OCI-LY7 (cell line): ENCODE measurements around the gene NPC1. TPM values are rescaled to one million over a fixed set of nuclear protein-coding genes. Genes with fewer than 3 reads are reported as not detected.

Experiments
- BruUV-seq: library from RNA; stranded (reverse); fragments of 400-500 nt; replicated peaks from 2 replicates; lab custom pipeline; 2021; lab: Mats Ljungman, UMichigan
- CTCF ChIA-PET: fragments of 300-600 bp; sonication (Branson Sonifier 250); formaldehyde crosslinking; loops from one replicate; lab custom pipeline; 2022; ENCODE audit warnings: antibody characterized with exemption; ENCODE audit not compliant: unreplicated experiment; lab: Charles Lee
- POLR2A ChIA-PET: fragments of 300-600 bp; sonication (Branson Sonifier 250); formaldehyde crosslinking; loops from one replicate; lab custom pipeline; 2022; ENCODE audit warnings: antibody characterized with exemption; lab: Charles Lee
- DNase-seq: peaks from one replicate; pipeline ENCODE4 v3.0.0-alpha.2; 2015; ENCODE audit warnings: low spot score
- H2AFZ ChIP-seq: fragments of 200-600 bp; sonication (generic), shearing (Covaris generic); 2 replicates; pipeline ENCODE4 v1.6.1; 2014; ENCODE audit warnings: mild to moderate bottlenecking, antibody characterized with exemption, low read length, moderate library complexity
- H3K27ac ChIP-seq: fragments of 200-600 bp; sonication (generic); 2 replicates; pipeline ENCODE4 v1.5.1; 2014; ENCODE audit warnings: mixed run types, low read depth, mild to moderate bottlenecking, moderate library complexity, low read length, inconsistent platforms; ENCODE audit not compliant: poor library complexity, severe bottlenecking
- H3K36me3 ChIP-seq: fragments of 200-600 bp; sonication (generic); 2 replicates; pipeline ENCODE4 v1.6.1; 2014; ENCODE audit warnings: mild to moderate bottlenecking, antibody characterized with exemption, low read length, moderate library complexity, mixed read lengths; ENCODE audit not compliant: insufficient read depth
- H3K4me1 ChIP-seq: fragments of 200-600 bp; sonication (generic); 2 replicates; pipeline ENCODE4 v1.5.1; 2014; ENCODE audit warnings: mild to moderate bottlenecking, low read length; ENCODE audit not compliant: insufficient read depth, poor library complexity, severe bottlenecking
- H3K4me2 ChIP-seq: fragments of 200-600 bp; sonication (generic); 2 replicates; pipeline ENCODE4 v1.6.1; 2014; ENCODE audit warnings: mild to moderate bottlenecking, low read length
- H3K4me3 ChIP-seq: fragments of 200-600 bp; sonication (generic); 2 replicates; pipeline ENCODE4 v1.5.1; 2014; ENCODE audit warnings: mild to moderate bottlenecking, low read depth, low read length; ENCODE audit not compliant: poor library complexity, severe bottlenecking
- H3K79me2 ChIP-seq: fragments of 200-600 bp; sonication (generic); 2 replicates; pipeline ENCODE4 v1.6.1; 2016; ENCODE audit warnings: low read depth, mild to moderate bottlenecking, low read length, moderate library complexity, mixed read lengths; ENCODE audit not compliant: insufficient read depth
- H3K9me2 ChIP-seq: fragments of 200-600 bp; sonication (generic); 2 replicates; pipeline ENCODE4 v1.6.1; 2016; ENCODE audit warnings: mild to moderate bottlenecking, low read length, mixed read lengths; ENCODE audit not compliant: insufficient read depth
- H3K9me3 ChIP-seq: fragments of 200-600 bp; sonication (generic); 2 replicates; pipeline ENCODE4 v1.6.1; 2014; ENCODE audit warnings: mild to moderate bottlenecking, mixed run types, low read length, mixed read lengths
- H4K20me1 ChIP-seq: fragments of 200-600 bp; sonication (generic); 2 replicates; pipeline ENCODE4 v1.6.1; 2014; ENCODE audit warnings: mild to moderate bottlenecking, antibody characterized with exemption, low read length, moderate library complexity, mixed read lengths; ENCODE audit not compliant: insufficient read depth
- EZH2phosphoT487 ChIP-seq: fragments of 200-600 bp; sonication (generic); IDR thresholded peaks from 2 replicates; pipeline ENCODE4 v1.6.1; 2018; ENCODE audit warnings: low read depth, borderline replicate concordance, mild to moderate bottlenecking, mixed run types, antibody characterized with exemption, low read length, moderate library complexity, mixed read lengths
- intact Hi-C: fragments of 100-400 bp; cut with micrococcal nuclease; formaldehyde crosslinking; loops from one replicate; pipeline ENCODE4 v1.10.0; 2022; ENCODE audit not compliant: unreplicated experiment
- total RNA-seq, 2 experiments: library from RNA; depleted of rRNA in 1 of 2; stranded (reverse); fragments of >200 nt in 1 of 2; shearing (Covaris generic) in 1 of 2; gene quantifications; 2 replicates each; pipeline ENCODE4 v1.2.3, GENCODE V29; 2014 to 2022
- TF ChIP-seq, protein P1 (sequence below): fragments of 200-600 bp; sonication (generic); conservative IDR thresholded peaks from 2 replicates; pipeline ENCODE4 v1.5.1; 2014; ENCODE audit warnings: mild to moderate bottlenecking, antibody characterized with exemption, low read length, moderate library complexity, mixed read lengths

NPC1 gene
- total RNA-seq, 2 experiments from 2014 or later, result 26.0 to 38.9 TPM

DNA sequence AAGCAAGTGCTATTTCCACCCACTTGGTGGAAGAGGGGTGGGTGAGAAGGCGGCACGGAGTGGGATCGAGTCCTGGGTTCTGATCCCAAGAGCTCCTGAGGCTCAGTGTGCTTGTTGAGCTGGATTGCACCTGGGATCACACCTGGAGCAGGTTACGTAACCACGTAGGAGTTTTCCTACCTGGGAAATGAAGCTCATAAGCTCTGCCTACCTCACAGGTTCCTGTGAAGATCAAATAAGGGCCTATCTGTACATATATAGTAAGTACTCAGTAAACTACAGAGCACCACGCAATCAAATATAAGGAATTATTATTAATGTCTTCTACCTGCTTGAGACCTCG is 11.0 kb downstream of the NPC1 start:
- POLR2A ChIA-PET, result interaction anchor here (0.7 to 1.5 kb wide), 2 partner anchors 10 to 740 kb away, joined by 4 to 8 read pairs; no protein-coding TSS in a partner anchor
- peaks cover 12% of the 10 kb centered on the region for H3K4me1 ChIP-seq

DNA sequence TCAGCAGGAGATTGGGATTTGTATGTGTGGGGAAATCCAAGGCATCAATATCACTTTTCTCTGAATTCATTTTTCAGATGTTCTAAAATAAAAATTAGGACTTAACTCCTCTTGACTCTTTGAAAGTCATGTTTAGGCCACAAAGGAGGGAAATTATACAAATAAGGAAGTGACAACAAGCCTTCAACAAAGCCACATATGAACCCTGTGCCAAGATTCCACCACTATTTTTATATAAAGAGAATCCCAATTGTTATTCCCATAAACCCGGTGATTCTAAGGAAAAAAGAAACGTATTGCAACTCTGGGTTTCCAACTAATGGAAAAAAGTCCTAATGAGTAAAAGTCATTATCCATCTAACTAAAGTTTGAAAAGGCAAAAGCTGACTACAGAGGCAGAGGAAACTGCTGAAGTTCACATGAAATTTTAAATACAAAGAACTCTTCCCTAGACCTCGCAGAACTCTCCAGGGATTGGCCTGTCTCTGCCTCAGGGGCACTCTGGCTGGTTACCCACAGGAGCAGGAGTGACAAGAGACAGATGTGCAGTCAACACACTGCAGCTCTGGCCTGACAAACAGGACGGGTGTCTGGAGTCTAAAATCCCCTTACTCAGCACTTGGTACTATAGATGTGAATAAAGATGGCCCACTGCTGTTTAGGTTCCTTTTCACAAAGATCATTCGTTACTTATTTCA is 11.5 kb downstream of the NPC1 start:
- Histone ChIP-seq H3K27ac (no peak overlapping the region), H3K4me2 (no peak overlapping the region), H3K9me3 (no peaks in the 10 kb centered on the region)

More for the DNA sequence above, 11.0 kb downstream of the NPC1 start:
- TF ChIP-seq, protein P1, sequence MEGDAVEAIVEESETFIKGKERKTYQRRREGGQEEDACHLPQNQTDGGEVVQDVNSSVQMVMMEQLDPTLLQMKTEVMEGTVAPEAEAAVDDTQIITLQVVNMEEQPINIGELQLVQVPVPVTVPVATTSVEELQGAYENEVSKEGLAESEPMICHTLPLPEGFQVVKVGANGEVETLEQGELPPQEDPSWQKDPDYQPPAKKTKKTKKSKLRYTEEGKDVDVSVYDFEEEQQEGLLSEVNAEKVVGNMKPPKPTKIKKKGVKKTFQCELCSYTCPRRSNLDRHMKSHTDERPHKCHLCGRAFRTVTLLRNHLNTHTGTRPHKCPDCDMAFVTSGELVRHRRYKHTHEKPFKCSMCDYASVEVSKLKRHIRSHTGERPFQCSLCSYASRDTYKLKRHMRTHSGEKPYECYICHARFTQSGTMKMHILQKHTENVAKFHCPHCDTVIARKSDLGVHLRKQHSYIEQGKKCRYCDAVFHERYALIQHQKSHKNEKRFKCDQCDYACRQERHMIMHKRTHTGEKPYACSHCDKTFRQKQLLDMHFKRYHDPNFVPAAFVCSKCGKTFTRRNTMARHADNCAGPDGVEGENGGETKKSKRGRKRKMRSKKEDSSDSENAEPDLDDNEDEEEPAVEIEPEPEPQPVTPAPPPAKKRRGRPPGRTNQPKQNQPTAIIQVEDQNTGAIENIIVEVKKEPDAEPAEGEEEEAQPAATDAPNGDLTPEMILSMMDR, result no peak
- no peak for TF ChIP-seq EZH2phosphoT487
- no TSS peak for BruUV-seq
- Histone ChIP-seq H4K20me1 (no peaks in the 10 kb centered on the region), H3K9me3 (no peaks in the 10 kb centered on the region), H3K4me2 (no peak overlapping the region), H3K79me2 (no peaks in the 10 kb centered on the region), H3K9me2 (no peaks in the 10 kb centered on the region), H2AFZ (no peak overlapping the region), H3K36me3 (peaks cover 41% of the 10 kb centered on the region), H3K4me3 (no peak overlapping the region), H3K27ac (no peak overlapping the region)
- intact Hi-C loops, result no loop called here
- no peak for DNase-seq
- CTCF ChIA-PET, result no interaction called here

More for the DNA sequence above, 11.5 kb downstream of the NPC1 start:
- H3K4me1 ChIP-seq, result peaks cover 12% of the 10 kb centered on the region
- TF ChIP-seq EZH2phosphoT487, result no peak
- TF ChIP-seq, protein P1, result no peak
- H4K20me1 ChIP-seq, result no peaks in the 10 kb centered on the region
- no TSS peak for BruUV-seq
- H3K9me2 ChIP-seq, result no peaks in the 10 kb centered on the region
- peaks cover 45% of the 10 kb centered on the region for H3K36me3 ChIP-seq
- intact Hi-C loops, result no loop called here
- H3K79me2 ChIP-seq, result no peaks in the 10 kb centered on the region
- POLR2A ChIA-PET, result interaction anchor here (0.7 to 1.5 kb wide), 2 partner anchors 10 to 740 kb away, joined by 4 to 8 read pairs; no protein-coding TSS in a partner anchor
- no peak overlapping the region for H2AFZ ChIP-seq
- CTCF ChIA-PET, result no interaction called here
- no peak for DNase-seq
- H3K4me3 ChIP-seq, result no peak overlapping the region
